ENCODE results near the gene KRTAP21-3.

KRTAP21-3 gene

GRCh38 chr21:30689822-30690221, 28.8 kb downstream of the KRTAP21-3 start:
- Histone ChIP-seq H3K9ac (ENCODE audit: low read length) (no peak overlapping the region), H3K9me2 (ENCODE audit: low read depth, low read length) (no peaks in the 10 kb centered on the region), H3K36me3 (ENCODE audit: insufficient read depth, low read length) (no peaks in the 10 kb centered on the region), H3F3A (ENCODE audit: insufficient read depth, low read length) (no peaks in the 10 kb centered on the region), H3K79me2 (ENCODE audit: insufficient read depth, low read length) (no peaks in the 10 kb centered on the region), H4K20me1 (ENCODE audit: insufficient read depth, low read length) (no peaks in the 10 kb centered on the region), H3K4me3 (ENCODE audit: low read depth, low read length, poor library complexity, severe bottlenecking) (no peak overlapping the region), H3K27ac (ENCODE audit: low read depth, low read length, poor library complexity, severe bottlenecking) (no peak overlapping the region), H2AFZ (ENCODE audit: low read length) (no peak overlapping the region), H3K4me1 (ENCODE audit: insufficient read depth, low read length, severe bottlenecking) (no peaks in the 10 kb centered on the region), H3K9me3 (ENCODE audit: low read length) (no peaks in the 10 kb centered on the region), H3K27me3 (ENCODE audit: insufficient read depth, low read length) (no peaks in the 10 kb centered on the region), H3K4me2 (ENCODE audit: low read length) (no peak overlapping the region)
- TF ChIP-seq CTCF (IDR thresholded peaks at IDR 0.05; ENCODE audit: low read length), result no peak
- no peak for TF ChIP-seq EZH2 (IDR thresholded peaks at IDR 0.05; ENCODE audit: borderline replicate concordance, low read length)

DNA sequence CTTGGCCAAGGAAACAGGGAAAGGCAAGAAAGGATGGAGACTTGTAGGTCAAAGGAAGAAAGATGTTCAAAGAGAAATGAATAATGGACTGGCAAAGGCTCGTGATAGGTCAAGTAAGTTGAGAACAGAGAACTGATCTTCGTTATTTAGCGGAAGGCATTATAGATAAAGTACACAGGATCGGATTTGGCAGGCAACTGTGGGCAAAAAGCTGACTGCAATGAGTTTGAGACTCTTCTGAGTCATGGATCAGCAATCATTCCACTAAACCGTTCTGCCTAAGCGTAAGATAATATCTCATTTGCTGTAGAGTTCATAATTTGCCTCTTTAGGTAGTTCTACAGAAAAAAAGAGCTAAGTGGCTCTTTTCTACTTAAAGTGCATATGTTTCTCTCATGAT, 34.1 kb downstream of the KRTAP21-3 start:
- no peaks in the 10 kb centered on the region for H3K9me2 ChIP-seq (ENCODE audit: low read depth, low read length)
- no peaks in the 10 kb centered on the region for H3K4me1 ChIP-seq (ENCODE audit: insufficient read depth, low read length, severe bottlenecking)
- H3F3A ChIP-seq (ENCODE audit: insufficient read depth, low read length), result no peaks in the 10 kb centered on the region
- no peaks in the 10 kb centered on the region for H3K9me3 ChIP-seq (ENCODE audit: low read length)
- H3K9ac ChIP-seq (ENCODE audit: low read length), result no peak overlapping the region
- H3K79me2 ChIP-seq (ENCODE audit: insufficient read depth, low read length), result no peaks in the 10 kb centered on the region
- TF ChIP-seq EZH2 (IDR thresholded peaks at IDR 0.05; ENCODE audit: borderline replicate concordance, low read length), result no peak
- TF ChIP-seq CTCF (IDR thresholded peaks at IDR 0.05; ENCODE audit: low read length), result no peak
- no peak overlapping the region for H3K4me2 ChIP-seq (ENCODE audit: low read length)
- H3K36me3 ChIP-seq (ENCODE audit: insufficient read depth, low read length), result no peaks in the 10 kb centered on the region
- H2AFZ ChIP-seq (ENCODE audit: low read length), result no peak overlapping the region
- no peaks in the 10 kb centered on the region for H4K20me1 ChIP-seq (ENCODE audit: insufficient read depth, low read length)
- no peak overlapping the region for H3K4me3 ChIP-seq (ENCODE audit: low read depth, low read length, poor library complexity, severe bottlenecking)
- no peak overlapping the region for H3K27ac ChIP-seq (ENCODE audit: low read depth, low read length, poor library complexity, severe bottlenecking)
- no peaks in the 10 kb centered on the region for H3K27me3 ChIP-seq (ENCODE audit: insufficient read depth, low read length)

DNA sequence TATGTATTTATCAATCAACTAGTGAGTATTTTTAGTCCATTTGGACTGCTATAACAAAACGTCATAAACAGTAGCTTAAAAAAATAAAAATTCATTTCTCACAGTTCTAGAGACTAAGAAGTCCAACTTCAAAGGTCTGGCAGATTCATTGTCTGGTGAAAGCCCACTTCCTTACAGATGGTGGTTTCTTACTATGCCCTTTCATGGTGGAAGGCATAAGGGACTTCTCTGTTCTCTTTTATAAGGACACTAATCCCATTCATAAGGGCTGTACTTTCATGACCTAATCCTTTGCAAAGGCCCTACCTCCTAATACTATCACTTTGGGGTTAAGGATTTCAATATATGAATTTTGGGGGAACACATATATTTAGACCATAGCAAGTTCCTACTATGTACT, 38.0 kb downstream of the KRTAP21-3 start:
- Histone ChIP-seq H3K27me3 (ENCODE audit: insufficient read depth, low read length) (no peaks in the 10 kb centered on the region), H3K9me3 (ENCODE audit: low read length) (no peaks in the 10 kb centered on the region), H3F3A (ENCODE audit: insufficient read depth, low read length) (no peaks in the 10 kb centered on the region), H3K4me2 (ENCODE audit: low read length) (no peak overlapping the region), H3K9ac (ENCODE audit: low read length) (no peak overlapping the region), H3K4me3 (ENCODE audit: low read depth, low read length, poor library complexity, severe bottlenecking) (no peak overlapping the region), H3K79me2 (ENCODE audit: insufficient read depth, low read length) (no peaks in the 10 kb centered on the region), H3K9me2 (ENCODE audit: low read depth, low read length) (no peaks in the 10 kb centered on the region), H2AFZ (ENCODE audit: low read length) (no peak overlapping the region), H4K20me1 (ENCODE audit: insufficient read depth, low read length) (no peaks in the 10 kb centered on the region), H3K4me1 (ENCODE audit: insufficient read depth, low read length, severe bottlenecking) (no peaks in the 10 kb centered on the region), H3K36me3 (ENCODE audit: insufficient read depth, low read length) (no peaks in the 10 kb centered on the region), H3K27ac (ENCODE audit: low read depth, low read length, poor library complexity, severe bottlenecking) (no peak overlapping the region)
- TF ChIP-seq EZH2 (IDR thresholded peaks at IDR 0.05; ENCODE audit: borderline replicate concordance, low read length) (no peak), CTCF (IDR thresholded peaks at IDR 0.05; ENCODE audit: low read length) (no peak)

Data from OCI-LY1 (cell line).